HG02588 (cell line): ENCODE results near the gene LASP1.
"Not testable (repeated sequence)": the region's sequence is repeated elsewhere in the genome, so short reads cannot be mapped to it uniquely, and the experiment has no call there.

ENCODE experiments used
- ATAC-seq: cut with Tn5 transposase; IDR thresholded peaks from one replicate; pipeline ENCODE4 v1.9.1; 2021; ENCODE audit warnings: mild to moderate bottlenecking, moderate library complexity; ENCODE audit not compliant: unreplicated experiment

Gene LASP1

DNA sequence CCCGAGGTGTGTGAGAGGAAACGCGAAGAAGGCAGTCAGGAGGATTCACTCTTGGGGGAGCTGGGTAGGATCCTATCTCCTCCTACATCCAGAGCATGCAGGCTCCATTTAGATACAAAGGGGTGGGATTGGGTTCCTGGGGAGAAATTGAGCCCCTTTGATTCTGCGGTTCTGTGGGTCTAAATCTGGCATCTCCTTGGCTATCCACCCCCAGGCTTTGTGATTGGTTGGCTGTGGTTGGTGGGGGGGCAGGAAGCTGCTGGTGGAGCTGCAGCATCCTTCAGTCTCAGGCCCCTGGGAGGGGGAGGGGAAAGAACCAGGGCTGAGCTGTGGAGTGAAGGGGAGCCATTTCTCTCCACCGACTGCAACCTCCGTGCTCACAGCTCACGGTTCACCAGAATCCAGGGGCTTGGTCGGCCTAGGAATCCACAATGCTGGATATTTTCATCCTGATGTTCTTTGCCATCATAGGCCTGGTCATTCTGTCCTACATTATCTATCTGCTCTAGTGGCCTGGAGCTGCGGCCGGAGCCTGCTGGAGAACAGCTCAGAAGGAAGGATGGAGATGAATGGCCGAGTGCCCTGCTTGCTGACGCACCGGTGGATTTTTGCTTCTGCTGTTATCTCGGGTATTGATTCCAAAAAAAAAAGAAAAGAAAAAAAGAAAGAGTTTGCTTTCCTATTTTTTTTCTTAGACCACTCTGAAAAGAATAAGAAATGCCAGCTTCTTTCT, 55.6 kb downstream of the LASP1 start, which contains the start of gene LASP1NB:
TSS of gene LASP1NB (plus strand) at position 352 of the 733 bp plus-strand sequence.
- no peak for ATAC-seq

DNA sequence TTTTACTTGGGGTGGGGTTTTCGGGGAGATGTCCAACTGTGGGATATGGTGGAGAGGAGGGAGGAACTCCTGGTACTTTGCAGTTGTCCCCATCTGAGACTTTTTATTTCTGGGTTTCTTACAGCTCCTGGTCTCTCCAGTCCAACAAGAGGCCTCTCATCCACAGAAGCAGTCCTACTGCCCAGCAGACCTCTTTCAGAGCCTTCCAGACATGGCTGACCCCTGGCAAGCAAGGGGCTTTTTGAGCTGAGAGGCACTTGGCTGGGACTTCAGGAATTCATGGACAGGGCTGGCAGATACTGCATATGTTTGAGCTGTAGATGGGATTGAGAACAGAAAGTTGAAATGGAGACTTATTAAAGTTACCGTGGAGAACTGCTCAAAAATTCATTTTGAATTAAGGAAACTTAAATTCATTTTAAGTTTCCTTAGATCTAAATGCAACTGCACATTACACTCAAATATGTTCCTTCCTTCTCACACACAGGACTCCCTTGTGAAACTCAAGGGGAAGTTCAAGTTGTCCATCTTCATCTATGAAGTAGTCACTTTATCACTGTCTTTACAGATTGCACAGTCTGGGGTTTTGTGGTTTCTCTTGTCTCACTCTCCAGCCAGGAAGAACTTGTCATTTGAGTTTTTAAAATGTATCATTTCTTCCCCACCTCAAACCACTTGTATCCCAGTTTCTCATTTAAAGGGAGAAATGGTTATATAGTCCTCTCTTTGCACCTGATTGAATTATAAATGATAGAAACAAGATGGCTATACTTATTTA, 56.6 kb downstream of the LASP1 start:
- ATAC-seq, result no peak

GRCh38 chr17:38930782-38931181, 60.9 kb downstream of the LASP1 start:
- ATAC-seq, result not testable (repeated sequence)

GRCh38 chr17:38933962-38934361, 64.1 kb downstream of the LASP1 start:
- ATAC-seq, result not testable (repeated sequence)

GRCh38 chr17:38939987-38940386, 70.1 kb downstream of the LASP1 start:
- no peak for ATAC-seq

GRCh38 chr17:38940404-38940803, 70.5 kb downstream of the LASP1 start:
- ATAC-seq, result no peak

- ATAC-seq, result no peak
Measured at GRCh38 chr17:38942696-38943334, 73.0 kb downstream of the LASP1 start.

GRCh38 chr17:38943607-38944006, 73.7 kb downstream of the LASP1 start:
- ATAC-seq, result no peak

GRCh38 chr17:38947189-38947588, 77.3 kb downstream of the LASP1 start:
- no peak for ATAC-seq

- ATAC-seq, result not testable (repeated sequence)
Measured at GRCh38 chr17:38953800-38954199, 83.9 kb downstream of the LASP1 start.

- no peak for ATAC-seq
Measured at GRCh38 chr17:38958326-38958725, 88.5 kb downstream of the LASP1 start.

DNA sequence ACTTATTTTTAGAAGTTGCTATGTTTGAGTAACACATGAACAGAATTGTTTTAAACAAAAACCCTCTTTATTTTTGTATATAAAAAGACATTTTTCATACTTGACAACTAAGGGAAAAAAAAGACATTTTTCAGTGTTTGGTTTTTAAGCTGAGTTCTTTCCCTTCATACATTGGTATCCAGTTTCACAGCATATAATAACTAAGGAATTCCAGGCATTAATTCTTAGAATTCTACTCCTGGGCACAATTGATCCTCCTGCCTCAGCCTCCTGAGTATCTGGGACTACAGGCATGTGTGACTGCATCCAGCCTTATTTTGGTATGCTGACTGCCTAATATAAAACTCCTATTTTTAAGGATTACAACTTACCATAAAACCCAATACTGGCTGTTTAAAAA, 88.9 kb downstream of the LASP1 start:
- ATAC-seq, result no peak

- no peak for ATAC-seq
Measured at GRCh38 chr17:38959508-38959907, 89.7 kb downstream of the LASP1 start.

DNA sequence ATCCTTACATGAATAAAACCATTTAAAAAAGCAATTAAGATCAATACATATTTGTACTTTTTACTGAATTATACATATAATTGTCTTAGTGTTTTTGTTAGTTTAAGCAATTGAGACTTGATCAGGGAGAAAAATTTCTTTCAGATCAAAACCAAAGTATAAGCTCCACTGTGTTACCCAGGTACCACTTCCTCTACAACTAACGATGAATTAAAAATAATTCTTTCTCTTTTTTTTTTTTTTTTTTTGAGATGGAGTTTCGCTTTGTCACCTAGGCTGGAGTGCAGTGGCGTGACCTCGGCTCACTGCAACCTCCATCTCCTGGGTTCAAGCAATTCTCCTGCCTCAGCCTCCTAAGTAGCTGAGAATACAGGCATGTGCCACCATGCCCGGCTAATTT, 90.5 kb downstream of the LASP1 start:
- no peak for ATAC-seq

GRCh38 chr17:38961413-38961812, 91.6 kb downstream of the LASP1 start:
- ATAC-seq, result no peak

- ATAC-seq, result no peak
Measured at GRCh38 chr17:38967290-38967738, 97.5 kb downstream of the LASP1 start, which contains the start of gene FBXO47. TSS of gene FBXO47 (minus strand) at chr17:38967403. CDS start at chr17:38963025, 4,378 bp downstream.

GRCh38 chr17:38969281-38969680, 99.4 kb downstream of the LASP1 start:
- ATAC-seq, result no peak

- ATAC-seq, result no peak
Measured at GRCh38 chr17:38970128-38970527, 100.3 kb downstream of the LASP1 start.

- ATAC-seq, result no peak
Measured at GRCh38 chr17:38970804-38971203, 100.9 kb downstream of the LASP1 start.
